ENCODE data around the gene ASRGL1.

ASRGL1 gene

GRCh38 chr11:62419314-62419929 is 82.2 kb downstream of the ASRGL1 start:
- no peak for DNase-seq

GRCh38 chr11:62419943-62420342 is 82.7 kb downstream of the ASRGL1 start:
- DNase-seq = no peak

GRCh38 chr11:62420882-62421281 is 83.6 kb downstream of the ASRGL1 start:
- no peak for DNase-seq

- DNase-seq = no peak
Measured at GRCh38 chr11:62421996-62422395, 84.7 kb downstream of the ASRGL1 start.

GRCh38 chr11:62423012-62423411 is 85.8 kb downstream of the ASRGL1 start:
- DNase-seq = no peak

GRCh38 chr11:62427630-62428233 is 90.5 kb downstream of the ASRGL1 start:
- no peak for DNase-seq

GRCh38 chr11:62428871-62429560 is 91.8 kb downstream of the ASRGL1 start:
- no peak for DNase-seq

GRCh38 chr11:62430425-62430824 is 93.2 kb downstream of the ASRGL1 start:
- no peak for DNase-seq

- no peak for DNase-seq
Measured at GRCh38 chr11:62431171-62431901, 94.1 kb downstream of the ASRGL1 start.

- peak; percentile 23 to 53 for DNase-seq
Measured at GRCh38 chr11:62432695-62433094, 95.4 kb downstream of the ASRGL1 start.

- DNase-seq = peak in 1 of 2 experiments; percentile 92
Measured at GRCh38 chr11:62433141-62433903, 96.1 kb downstream of the ASRGL1 start.

- DNase-seq = peak; percentile 97 to 99
Measured at GRCh38 chr11:62433904-62434276, 96.6 kb downstream of the ASRGL1 start.

- no peak for DNase-seq
Measured at GRCh38 chr11:62435846-62436660, 98.8 kb downstream of the ASRGL1 start.

GRCh38 chr11:62437616-62438015 is 100.4 kb downstream of the ASRGL1 start:
- DNase-seq = no peak

GRCh38 chr11:62438641-62439040 is 101.4 kb downstream of the ASRGL1 start:
- peak; percentile 25 to 63 for DNase-seq

- no peak for DNase-seq
Measured at GRCh38 chr11:62439785-62440602, 102.7 kb downstream of the ASRGL1 start.

Measured in NCI-H526 (cell line).